Effector memory CD8-positive, alpha-beta T cell (primary cell): ENCODE measurements around the gene FAM180B.

Experiments
- ATAC-seq: fragments of 150-1000 bp; cut with Tn5 transposase; replicated peaks from 2 replicates; pipeline ENCODE4 v1.10.0; 2021; ENCODE audit warnings: mild to moderate bottlenecking, moderate library complexity
- DNase-seq, 3 experiments: peaks; one replicate each; pipeline ENCODE4 v3.0.0; 2021
- H3K27ac Mint-ChIP-seq, 2 donors: one replicate each; pipeline ENCODE4 v1.8.0; 2022; ENCODE audit warnings: mild to moderate bottlenecking in 2 of 2, mixed read lengths in 2 of 2, moderate library complexity in 2 of 2
- H3K27me3 Mint-ChIP-seq, 2 donors: one replicate each; pipeline ENCODE4 v1.8.0; 2022; ENCODE audit warnings: mixed read lengths in 2 of 2
- H3K36me3 Mint-ChIP-seq: one replicate; pipeline ENCODE4 v1.8.0; 2022; ENCODE audit warnings: mild to moderate bottlenecking, moderate library complexity, mixed read lengths; ENCODE audit not compliant: insufficient read depth
- H3K4me1 Mint-ChIP-seq, 2 donors: one replicate each; pipeline ENCODE4 v1.8.0; 2022; ENCODE audit warnings: low read depth in 2 of 2, mixed read lengths in 2 of 2
- H3K4me3 Mint-ChIP-seq, 2 donors: one replicate each; pipeline ENCODE4 v1.8.0; 2022; ENCODE audit warnings: mild to moderate bottlenecking in 2 of 2, mixed read lengths in 2 of 2, moderate library complexity in 2 of 2
- H3K9me3 Mint-ChIP-seq, 2 donors: one replicate each; pipeline ENCODE4 v1.8.0; 2022; ENCODE audit warnings: mixed read lengths in 2 of 2

The FAM180B gene

DNA sequence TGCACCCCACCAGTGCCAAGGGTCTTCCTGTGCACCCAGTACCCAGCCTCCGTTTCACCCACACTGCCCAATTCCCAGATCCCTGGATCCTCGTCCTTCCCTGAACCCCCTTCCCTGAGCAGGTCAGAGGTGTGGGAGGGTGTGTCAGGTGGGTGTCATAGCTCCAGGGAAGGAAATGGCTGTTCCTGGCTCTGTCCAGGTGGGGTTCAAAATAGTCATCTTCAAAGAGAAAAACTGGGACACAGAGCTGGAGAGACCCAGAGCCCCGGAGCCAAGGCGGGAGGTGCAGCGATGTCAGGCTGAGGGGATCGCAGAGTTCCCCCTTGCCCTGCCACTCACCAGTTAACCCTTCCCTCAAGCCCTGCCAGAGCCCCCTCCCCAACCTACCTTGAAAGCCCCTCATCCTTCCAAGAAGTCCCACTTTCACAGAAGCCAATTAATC lies 7.0 kb downstream of the FAM180B start:
- Mint-ChIP-seq H3K36me3 (no peaks in the 10 kb centered on the region), H3K4me3 (no peak overlapping the region), H3K9me3 (no peaks in the 10 kb centered on the region), H3K27me3 (peaks cover 27 to 47% of the 10 kb centered on the region in 2 donors), H3K27ac (no peak overlapping the region), H3K4me1 (peaks cover 0 to 8% of the 10 kb centered on the region in 2 donors)
- no peak for ATAC-seq
- DNase-seq: no peak

DNA sequence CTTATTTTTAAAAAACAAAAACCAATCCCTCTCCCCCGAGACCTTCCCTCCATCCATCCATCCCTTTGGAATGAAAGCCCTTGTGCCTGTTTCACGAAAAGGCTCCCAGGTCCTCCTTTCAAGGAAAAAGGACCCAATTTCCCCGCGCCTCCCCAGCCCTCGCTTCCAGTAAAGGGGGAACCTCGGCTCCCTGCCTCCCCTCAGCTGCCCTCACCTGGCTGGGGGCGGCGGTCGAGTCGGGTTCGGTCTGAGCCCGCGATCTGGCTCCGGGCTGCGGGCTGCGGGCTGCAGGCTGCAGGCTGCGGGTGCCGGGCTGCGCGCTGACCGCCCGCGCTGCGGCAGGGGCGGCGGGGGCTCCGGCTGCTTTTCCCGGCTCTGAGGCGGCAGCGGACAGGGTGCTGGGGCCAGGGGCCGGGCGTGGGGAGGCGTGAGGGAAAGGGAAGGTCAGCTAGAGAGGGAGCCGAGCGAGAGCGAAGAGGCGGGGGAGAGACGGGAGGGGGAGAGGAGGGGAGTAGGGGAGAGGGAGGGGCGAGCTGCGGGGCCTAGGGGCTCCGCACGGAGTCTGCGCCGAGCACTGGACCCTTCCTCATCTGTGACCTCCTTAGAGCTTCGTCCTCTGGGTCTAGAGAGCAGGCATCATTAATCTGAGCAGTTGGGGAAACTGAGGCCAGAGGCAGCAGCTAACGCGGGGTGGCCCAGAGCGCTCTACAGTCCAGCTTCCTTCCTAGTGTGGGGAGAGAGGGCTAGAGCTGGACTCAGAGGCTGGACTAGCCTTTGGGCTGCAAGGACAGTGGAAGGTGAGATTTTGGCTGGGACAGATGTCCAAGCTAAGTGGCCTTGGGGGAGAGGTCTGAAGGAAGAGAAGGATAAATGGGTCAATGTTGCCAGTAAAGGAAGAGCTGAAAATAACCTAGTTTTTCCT lies 7.7 kb downstream of the FAM180B start, which contains the start of gene C1QTNF4:
TSS of gene C1QTNF4 (minus strand) at position 478 of the 922 bp plus-strand sequence. CDS start 3,601 bp downstream, outside the sequence.
- peaks cover 27 to 47% of the 10 kb centered on the region in 2 donors for H3K27me3 Mint-ChIP-seq
- DNase-seq (no peak), ATAC-seq (no peak)
- H3K27ac Mint-ChIP-seq: no peak within 1 kb of the TSS
- H3K4me3 Mint-ChIP-seq: no peak within 1 kb of the TSS
- no peaks in the 10 kb centered on the region for H3K9me3 Mint-ChIP-seq
- peaks cover 0 to 8% of the 10 kb centered on the region in 2 donors for H3K4me1 Mint-ChIP-seq
- H3K36me3 Mint-ChIP-seq: no peaks in the 10 kb centered on the region

- H3K4me3 Mint-ChIP-seq: no peak overlapping the region
- no peak overlapping the region for H3K27ac Mint-ChIP-seq
- no peak for DNase-seq
- no peak for ATAC-seq
- peaks cover 0 to 8% of the 10 kb centered on the region in 2 donors for H3K4me1 Mint-ChIP-seq
- no peaks in the 10 kb centered on the region for H3K9me3 Mint-ChIP-seq
- no peaks in the 10 kb centered on the region for H3K36me3 Mint-ChIP-seq
- peaks cover 27 to 47% of the 10 kb centered on the region in 2 donors for H3K27me3 Mint-ChIP-seq
Observed at GRCh38 chr11:47595029-47595428, 8.6 kb downstream of the FAM180B start.

- DNase-seq: no peak
- no peaks in the 10 kb centered on the region for H3K9me3 Mint-ChIP-seq
- H3K4me3 Mint-ChIP-seq: no peak overlapping the region
- no peaks in the 10 kb centered on the region for H3K36me3 Mint-ChIP-seq
- peaks cover 27 to 47% of the 10 kb centered on the region in 2 donors for H3K27me3 Mint-ChIP-seq
- H3K27ac Mint-ChIP-seq: no peak overlapping the region
- no peak for ATAC-seq
- peaks cover 0 to 8% of the 10 kb centered on the region in 2 donors for H3K4me1 Mint-ChIP-seq
Observed at GRCh38 chr11:47595967-47596366, 9.5 kb downstream of the FAM180B start.

DNA sequence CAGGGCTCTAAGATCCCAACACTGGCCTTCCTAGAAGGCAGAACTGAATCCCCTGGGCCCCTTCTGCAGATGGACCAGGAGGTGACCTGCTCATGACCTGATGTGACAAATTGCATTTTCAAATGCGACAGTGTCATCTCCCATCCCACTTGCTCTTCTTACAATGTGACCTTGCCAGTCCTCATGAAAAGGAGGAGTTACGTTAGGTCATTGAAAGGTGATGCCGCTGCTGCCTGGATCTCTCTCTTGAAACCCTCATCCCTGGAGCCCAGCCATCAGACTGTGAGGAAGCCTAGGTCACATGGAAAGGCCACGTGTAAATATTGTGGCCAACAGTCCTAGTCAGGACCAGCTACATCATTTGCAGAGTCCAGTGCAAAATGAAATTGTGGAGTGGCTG lies 13.4 kb downstream of the FAM180B start:
- Mint-ChIP-seq H3K27me3 (peaks cover 10 to 14% of the 10 kb centered on the region in 2 donors), H3K4me3 (no peak overlapping the region), H3K27ac (no peak overlapping the region), H3K4me1 (no peaks in the 10 kb centered on the region), H3K9me3 (no peaks in the 10 kb centered on the region), H3K36me3 (no peaks in the 10 kb centered on the region)
- no peak for DNase-seq
- no peak for ATAC-seq

DNA sequence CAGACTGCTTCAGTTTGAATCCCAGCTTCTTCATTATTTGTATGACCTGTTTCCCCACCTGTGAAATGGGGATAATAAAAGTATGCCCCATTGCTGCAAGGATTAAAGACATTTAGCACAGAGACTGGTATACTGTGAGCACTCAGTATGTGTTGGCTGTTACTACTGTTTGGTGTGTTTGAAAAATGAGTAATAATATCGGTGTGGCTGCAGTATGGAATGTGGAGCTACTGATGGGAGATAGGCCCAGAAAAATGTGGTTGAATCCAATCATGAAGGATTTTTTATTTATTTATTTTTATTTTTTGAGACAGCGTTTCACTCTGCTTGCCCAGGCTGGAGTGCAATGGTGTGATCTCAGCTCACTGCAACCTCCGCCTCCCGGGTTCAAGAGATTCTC lies 16.8 kb downstream of the FAM180B start:
- Mint-ChIP-seq H3K4me1 (no peaks in the 10 kb centered on the region), H3K36me3 (peaks cover 3% of the 10 kb centered on the region)
- no peak for DNase-seq

GRCh38 chr11:47605921-47606320 lies 19.4 kb downstream of the FAM180B start:
- DNase-seq (no peak), ATAC-seq (no peak)
- Mint-ChIP-seq H3K27ac (no peak overlapping the region), H3K4me1 (peaks cover 0 to 3% of the 10 kb centered on the region in 2 donors), H3K4me3 (no peak overlapping the region), H3K27me3 (no peaks in the 10 kb centered on the region), H3K36me3 (peaks cover 6% of the 10 kb centered on the region), H3K9me3 (no peaks in the 10 kb centered on the region)

More for the DNA sequence above, 16.8 kb downstream of the FAM180B start:
- Mint-ChIP-seq H3K27me3 (no peaks in the 10 kb centered on the region), H3K4me3 (no peak overlapping the region), H3K27ac (no peak overlapping the region), H3K9me3 (no peaks in the 10 kb centered on the region)
- ATAC-seq: no peak

- H3K4me1 Mint-ChIP-seq: peaks cover 0 to 3% of the 10 kb centered on the region in 2 donors
- no peaks in the 10 kb centered on the region for H3K9me3 Mint-ChIP-seq
- no peak overlapping the region for H3K27ac Mint-ChIP-seq
- peaks cover 6% of the 10 kb centered on the region for H3K36me3 Mint-ChIP-seq
- ATAC-seq (no peak), DNase-seq (no peak)
- H3K4me3 Mint-ChIP-seq: no peak overlapping the region
- H3K27me3 Mint-ChIP-seq: no peaks in the 10 kb centered on the region
Observed at GRCh38 chr11:47606731-47607130, 20.3 kb downstream of the FAM180B start.

DNA sequence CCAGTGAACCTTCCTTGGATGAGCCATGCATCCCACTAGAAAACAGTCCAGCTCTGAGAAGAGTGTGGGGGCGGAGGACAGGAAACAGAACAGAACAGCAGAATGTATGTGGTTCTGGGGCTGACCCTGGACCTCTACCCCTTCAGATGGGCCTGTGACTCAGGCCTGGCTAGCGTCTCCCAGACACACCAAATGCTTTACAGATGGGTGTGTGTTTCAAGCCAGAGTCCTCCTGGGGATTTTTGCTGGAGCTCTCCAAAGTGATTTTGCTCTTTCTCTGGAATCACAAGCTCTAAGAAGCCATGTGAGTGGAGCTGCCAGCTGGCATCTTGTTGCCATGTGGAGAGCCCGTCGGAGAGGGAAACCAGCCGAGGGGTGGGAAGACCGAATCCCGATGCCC lies 20.9 kb downstream of the FAM180B start:
- Mint-ChIP-seq H3K4me3 (no peak overlapping the region), H3K9me3 (no peaks in the 10 kb centered on the region), H3K4me1 (peaks cover 0 to 3% of the 10 kb centered on the region in 2 donors), H3K27ac (no peak overlapping the region), H3K27me3 (no peaks in the 10 kb centered on the region), H3K36me3 (peaks cover 6% of the 10 kb centered on the region)
- DNase-seq (no peak), ATAC-seq (no peak)

- Mint-ChIP-seq H3K4me1 (peaks cover 0 to 3% of the 10 kb centered on the region in 2 donors), H3K36me3 (peaks cover 8% of the 10 kb centered on the region), H3K27ac (peak overlapping the region in 1 of 2 donors; percentile 78), H3K27me3 (no peaks in the 10 kb centered on the region), H3K9me3 (no peaks in the 10 kb centered on the region), H3K4me3 (no peak overlapping the region)
- no peak for ATAC-seq
- DNase-seq: no peak
Observed at GRCh38 chr11:47609675-47610074, 23.2 kb downstream of the FAM180B start.

DNA sequence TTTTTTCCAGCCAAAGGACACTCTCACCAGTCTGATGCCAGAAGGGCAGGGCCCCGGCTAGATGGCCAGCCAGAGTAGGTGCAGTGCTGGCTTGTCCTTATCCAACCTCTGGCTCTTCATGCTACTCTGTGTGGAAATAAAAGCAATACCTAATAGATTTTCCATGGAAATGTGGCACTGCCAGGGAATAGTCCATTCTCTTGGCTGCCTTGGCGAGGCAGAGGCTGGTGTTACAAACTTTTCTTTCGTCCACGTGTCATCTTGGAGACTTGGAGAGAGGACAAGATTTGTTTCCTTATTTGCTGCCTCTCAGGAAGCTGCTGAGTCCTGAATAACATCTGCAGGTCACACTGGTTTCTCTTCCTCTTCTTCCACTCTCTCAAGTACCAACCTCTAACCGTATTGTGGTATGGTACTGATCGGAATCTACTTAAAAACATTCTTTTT lies 24.9 kb downstream of the FAM180B start:
- Mint-ChIP-seq H3K27me3 (no peaks in the 10 kb centered on the region), H3K4me1 (peaks cover 3 to 4% of the 10 kb centered on the region in 2 donors), H3K9me3 (no peaks in the 10 kb centered on the region), H3K4me3 (no peak overlapping the region), H3K36me3 (peaks cover 13% of the 10 kb centered on the region), H3K27ac (peak overlapping the region in 1 of 2 donors; percentile 14)
- DNase-seq: no peak
- no peak for ATAC-seq

DNA sequence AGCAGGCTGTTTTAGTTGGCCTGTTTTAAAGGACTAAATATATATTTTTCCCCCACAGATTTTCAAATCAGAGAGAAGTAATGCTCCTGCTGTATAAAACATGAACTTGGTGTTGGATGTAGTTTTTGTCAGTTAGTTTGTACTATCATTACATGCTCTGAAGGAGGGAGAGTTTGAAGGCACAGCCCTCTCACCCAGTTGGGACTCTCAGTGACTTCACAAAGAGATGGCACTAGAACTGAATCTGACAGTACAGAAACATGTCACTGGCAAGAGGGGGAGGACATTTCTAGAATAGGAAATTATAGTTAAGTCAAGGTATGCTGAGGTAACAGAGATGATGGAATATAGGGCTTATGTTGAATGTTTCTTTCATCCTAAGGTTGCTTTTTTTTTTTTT lies 28.8 kb downstream of the FAM180B start:
- peaks cover 20% of the 10 kb centered on the region for H3K36me3 Mint-ChIP-seq
- DNase-seq (no peak), ATAC-seq (no peak)
- no peaks in the 10 kb centered on the region for H3K27me3 Mint-ChIP-seq
- no peaks in the 10 kb centered on the region for H3K9me3 Mint-ChIP-seq
- H3K4me1 Mint-ChIP-seq: peaks cover 0 to 4% of the 10 kb centered on the region in 2 donors
- no peak overlapping the region for H3K4me3 Mint-ChIP-seq
- no peak overlapping the region for H3K27ac Mint-ChIP-seq

- H3K27ac Mint-ChIP-seq: no peak overlapping the region
- peaks cover 20% of the 10 kb centered on the region for H3K36me3 Mint-ChIP-seq
- ATAC-seq (no peak), DNase-seq (no peak)
- H3K27me3 Mint-ChIP-seq: no peaks in the 10 kb centered on the region
- H3K4me3 Mint-ChIP-seq: no peak overlapping the region
- no peaks in the 10 kb centered on the region for H3K9me3 Mint-ChIP-seq
- H3K4me1 Mint-ChIP-seq: peaks cover 0 to 4% of the 10 kb centered on the region in 2 donors
Observed at GRCh38 chr11:47616726-47617416, 30.4 kb downstream of the FAM180B start.
